ENCODE measurements around the gene MASP2.
"Not testable (repeated sequence)": the region's sequence is repeated elsewhere in the genome, so short reads cannot be mapped to it uniquely, and the experiment has no call there.

MASP2 gene

GRCh38 chr1:11046625-11047365 lies at the start of gene MASP2:
MASP2 (minus strand) TSS chr1:11047239; CDS start chr1:11047207, 32 bp downstream.
- DNase-seq (ENCODE audit: low read depth) = no peak

GRCh38 chr1:11083784-11084183 lies 36.7 kb upstream of the MASP2 start:
- not testable (repeated sequence) for DNase-seq (ENCODE audit: low read depth)

DNA sequence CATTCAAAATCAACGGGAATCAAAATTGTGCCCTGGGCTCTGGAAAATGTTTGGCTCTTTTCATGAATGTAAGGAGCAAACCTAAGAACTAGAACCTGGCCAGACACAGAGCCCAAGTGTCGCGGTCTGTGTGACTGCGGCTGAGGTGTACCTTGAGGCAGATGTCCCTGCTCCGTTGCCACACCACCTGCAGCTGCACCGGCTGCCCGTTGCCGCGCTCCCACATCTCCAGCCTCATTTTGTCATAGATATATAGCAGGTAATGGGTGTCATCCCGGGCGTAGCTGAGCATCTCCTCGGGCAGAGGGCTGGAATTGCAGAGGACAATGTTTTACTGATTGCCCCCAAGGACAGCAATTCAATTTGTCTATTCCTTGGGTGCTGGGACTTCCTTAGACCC lies 33.9 kb upstream of the MASP2 start:
- no peak for DNase-seq (ENCODE audit: low read depth)

DNA sequence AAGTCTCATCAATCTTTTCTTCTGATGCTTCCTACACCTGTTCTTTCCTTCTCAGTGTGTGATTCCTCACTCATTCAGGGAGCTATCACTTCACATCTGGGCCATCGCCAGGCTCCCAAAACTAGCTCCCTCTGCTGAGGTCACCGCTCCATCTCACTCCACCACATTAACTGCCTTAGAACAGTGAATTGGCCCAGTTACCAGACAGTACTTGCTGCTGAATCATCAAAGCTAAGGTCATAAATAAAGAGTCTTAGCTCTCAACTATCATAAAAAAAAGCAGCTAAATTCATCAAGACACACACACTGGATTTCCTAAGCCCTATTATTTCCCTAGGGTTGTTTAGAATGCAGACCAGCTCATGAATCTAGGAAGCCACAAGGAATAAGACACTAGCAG lies 31.6 kb upstream of the MASP2 start:
- no peak for DNase-seq (ENCODE audit: low read depth)

GRCh38 chr1:11073398-11073797 lies 26.4 kb upstream of the MASP2 start:
- not testable (repeated sequence) for DNase-seq (ENCODE audit: low read depth)

DNA sequence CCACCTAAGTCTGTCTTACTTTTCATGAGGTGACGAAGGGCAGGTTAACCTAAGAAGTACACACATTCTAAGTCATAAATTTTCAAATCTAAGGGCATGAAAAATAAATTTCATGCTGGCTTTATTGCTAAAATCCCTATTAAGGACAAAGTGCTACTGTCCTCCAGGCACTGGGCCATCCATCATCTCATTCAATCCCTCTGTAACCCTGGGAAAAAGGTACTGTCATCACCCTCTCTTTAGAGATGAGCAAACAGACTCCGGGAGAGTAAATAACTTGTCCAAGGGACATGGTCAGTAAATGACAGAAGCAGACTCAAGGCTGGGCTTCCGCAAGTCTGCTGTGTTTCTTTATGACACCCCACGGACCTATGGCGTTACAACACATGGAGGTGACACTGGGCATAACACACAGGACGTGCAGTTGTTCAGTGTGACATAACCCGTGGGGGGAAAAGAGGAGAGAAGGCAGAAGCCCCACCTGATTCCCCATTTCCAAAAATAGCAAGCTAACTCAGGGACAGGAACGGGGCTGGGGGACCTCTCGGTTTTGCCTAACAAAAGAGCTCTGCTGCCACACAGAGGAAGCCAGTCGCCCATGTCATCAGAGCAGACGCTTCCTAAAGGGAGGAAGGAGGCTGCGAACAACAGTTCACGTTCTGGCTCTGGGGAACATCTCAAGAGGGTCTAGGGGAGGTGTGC lies 25.3 kb upstream of the MASP2 start:
- no peak for DNase-seq (ENCODE audit: low read depth)

GRCh38 chr1:11071463-11072215 lies 24.6 kb upstream of the MASP2 start:
- no peak for DNase-seq (ENCODE audit: low read depth)

DNA sequence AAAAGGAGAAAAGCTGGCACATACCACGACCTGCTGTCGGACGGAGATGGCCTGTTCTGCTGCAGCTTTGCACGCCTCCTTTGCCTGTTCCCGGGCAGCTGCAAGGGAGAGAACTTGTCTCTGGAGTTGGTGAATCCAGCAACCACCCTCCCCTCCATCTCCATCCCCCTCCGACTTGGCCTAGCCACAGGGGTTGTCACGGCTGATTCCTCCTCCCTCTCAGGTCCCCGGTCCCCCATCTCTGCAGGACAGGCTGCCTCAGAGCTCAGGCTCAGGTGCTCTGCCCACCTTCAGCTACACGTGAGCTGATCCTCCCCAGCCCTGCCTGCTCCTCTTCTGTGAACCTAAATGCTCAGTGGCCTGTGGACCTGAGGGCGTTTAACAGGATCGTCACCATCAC lies 23.8 kb upstream of the MASP2 start:
- DNase-seq (ENCODE audit: low read depth) = no peak

GRCh38 chr1:11068600-11069473 lies 21.8 kb upstream of the MASP2 start:
- DNase-seq (ENCODE audit: low read depth) = no peak

DNA sequence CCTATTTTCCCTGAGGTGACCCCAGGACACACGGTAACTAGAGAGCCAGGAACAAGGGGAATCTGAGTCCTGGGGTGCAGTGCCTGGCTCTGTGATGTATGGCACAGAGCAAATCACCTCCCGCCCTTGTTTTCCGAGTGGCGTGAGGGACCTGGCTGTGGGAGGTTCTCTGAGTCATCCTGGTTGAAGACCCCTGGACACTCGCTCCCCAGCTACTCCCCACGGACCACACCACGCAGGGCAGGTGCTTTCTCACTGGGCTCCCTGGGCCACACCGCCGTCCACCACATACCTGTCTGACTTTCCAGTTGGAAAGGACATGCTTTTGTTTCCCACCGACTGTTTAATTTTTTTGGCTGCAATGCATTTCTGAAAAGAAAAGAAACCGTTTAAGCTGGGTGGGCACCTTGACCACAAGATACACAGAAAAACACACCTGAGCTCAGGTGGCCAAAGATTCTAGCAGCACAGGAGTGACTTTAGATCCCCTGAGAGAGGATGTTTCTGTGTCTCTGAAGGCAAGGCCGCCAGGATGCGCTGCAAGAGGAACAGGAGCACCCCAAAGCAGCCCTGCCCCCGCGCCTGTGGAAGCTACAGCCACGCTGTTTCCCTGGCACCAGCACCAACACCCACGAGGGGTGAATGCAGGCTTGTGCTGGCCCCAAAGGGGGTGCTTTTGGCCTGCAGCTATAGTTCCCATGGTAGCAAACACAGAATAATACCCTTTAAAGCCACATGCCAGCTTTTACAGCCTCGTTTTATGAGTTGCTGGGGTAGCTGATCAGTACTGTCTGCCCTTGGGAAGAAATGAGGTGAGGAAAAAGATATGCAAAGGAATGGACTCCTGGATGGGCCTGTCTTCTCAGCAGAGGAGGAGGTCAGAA lies 20.9 kb upstream of the MASP2 start:
- no peak for DNase-seq (ENCODE audit: low read depth)

- no peak for DNase-seq (ENCODE audit: low read depth)
Observed at GRCh38 chr1:11065796-11066195, 18.8 kb upstream of the MASP2 start.

DNA sequence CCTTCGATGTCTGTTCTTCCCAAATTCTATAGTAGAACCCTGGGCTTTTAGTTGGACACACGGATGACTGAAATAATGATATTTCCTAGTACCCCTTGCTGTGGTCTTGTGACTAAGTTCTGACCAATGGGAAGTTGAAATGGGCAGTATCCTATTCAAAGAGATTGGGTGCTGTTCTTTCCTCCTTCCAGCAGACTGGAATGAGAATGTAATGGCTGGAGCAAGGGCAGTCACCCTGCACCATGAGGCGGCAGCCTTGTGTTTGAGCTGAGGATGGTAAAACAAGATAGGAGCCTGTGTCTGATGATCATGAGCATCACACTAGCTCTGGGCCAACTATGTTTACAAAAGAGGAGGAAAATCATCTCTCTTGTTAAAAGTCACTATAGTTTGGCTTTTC lies 17.9 kb upstream of the MASP2 start:
- DNase-seq (ENCODE audit: low read depth) = no peak

DNA sequence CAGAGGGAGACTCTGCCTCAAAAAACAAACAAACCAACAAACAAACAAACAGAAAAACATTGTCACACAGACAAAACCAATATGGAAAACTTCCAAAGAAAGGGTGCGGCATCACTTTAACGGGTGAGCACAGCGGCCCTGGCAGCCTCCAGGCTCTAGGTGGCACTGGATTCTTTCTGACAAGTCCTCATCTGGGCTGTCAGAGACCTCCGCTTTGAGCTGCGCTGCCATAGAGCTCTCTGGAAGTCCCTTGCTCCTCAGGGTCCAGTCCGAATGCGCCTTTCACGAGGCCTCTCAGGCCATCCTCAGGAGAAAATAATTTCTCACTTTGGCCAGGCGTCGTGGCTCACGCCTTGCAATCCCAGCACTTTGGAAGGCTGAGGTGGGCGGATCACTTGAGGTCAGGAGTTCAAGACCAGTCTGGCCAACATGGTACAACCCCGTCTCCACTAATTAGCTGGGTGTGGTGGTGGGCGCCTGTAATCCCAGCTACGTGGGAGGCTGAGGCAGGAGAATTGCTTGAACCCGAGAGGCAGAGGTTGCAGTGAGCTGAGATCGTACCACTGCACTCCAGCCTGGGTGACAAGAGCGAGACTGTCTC lies 17.0 kb upstream of the MASP2 start:
- DNase-seq (ENCODE audit: low read depth) = not testable (repeated sequence)

- DNase-seq (ENCODE audit: low read depth) = peak; percentile 26
Observed at GRCh38 chr1:11062965-11063401, 15.9 kb upstream of the MASP2 start.

GRCh38 chr1:11061652-11062365 lies 14.8 kb upstream of the MASP2 start:
- DNase-seq (ENCODE audit: low read depth) = no peak

DNA sequence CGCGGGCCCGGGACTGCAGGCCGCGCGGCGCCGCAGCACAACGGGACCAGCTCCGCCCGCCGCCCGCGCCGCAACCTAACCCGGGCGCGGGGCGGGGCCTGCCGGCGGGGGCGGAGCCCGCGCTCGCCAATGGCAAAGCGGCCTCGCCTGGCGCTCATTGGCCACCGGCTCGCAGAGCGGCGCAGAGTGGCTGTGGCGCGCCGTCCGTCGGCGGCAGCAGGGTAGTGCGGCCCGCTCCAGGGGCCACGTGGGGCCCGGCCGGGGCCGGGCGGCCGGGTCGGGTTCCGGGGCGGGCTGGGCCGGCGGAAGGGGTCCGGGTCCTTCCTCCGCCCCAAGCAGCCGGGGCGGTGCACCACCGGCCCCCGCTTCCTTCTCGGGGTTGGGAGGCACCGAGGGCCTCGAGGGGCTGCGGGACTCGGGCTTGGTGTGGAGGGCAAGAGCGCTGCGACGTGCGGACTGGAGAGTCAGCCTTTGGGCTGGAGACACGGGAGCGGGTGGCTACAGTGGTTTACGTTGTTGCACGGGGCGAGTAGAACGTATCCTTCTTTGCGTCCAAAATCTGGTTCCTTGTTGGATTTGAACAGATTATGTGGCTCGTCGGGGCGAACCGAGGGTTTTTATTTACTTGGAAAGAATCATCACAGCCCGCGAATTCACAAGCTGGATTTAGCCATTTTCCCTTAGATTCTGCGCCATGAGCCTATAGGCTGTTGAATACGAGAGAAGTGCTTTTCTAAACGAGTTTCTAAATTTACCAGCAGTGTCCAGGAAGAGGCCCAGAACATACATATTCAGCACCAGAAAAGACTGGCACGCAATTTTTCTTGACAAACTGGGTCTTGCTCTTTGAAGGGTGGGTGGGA lies 13.2 kb upstream of the MASP2 start, which contains the start of gene SRM:
Gene SRM, minus strand, starts transcription at position 51 of the 863 bp plus-strand sequence. CDS start 75 bp downstream, outside the sequence.
- peak; percentile 85 for DNase-seq (ENCODE audit: low read depth)

- DNase-seq (ENCODE audit: low read depth) = no peak
Observed at GRCh38 chr1:11059155-11059967, 12.3 kb upstream of the MASP2 start.

All from activated gamma-delta T cell treated with anti-CD3 and anti-CD28 coated beads, Interleukin-2, amount 50 U/mL, for 16 hours (primary cell).